Activated gamma-delta T cell (primary cell): ENCODE data around the gene MFF.
"Not testable (repeated sequence)": the region's sequence is repeated elsewhere in the genome, so short reads cannot be mapped to it uniquely, and the experiment has no call there.

Experiments
- DNase-seq: peaks from one replicate; lab custom pipeline; 2025; lab: John Stamatoyannopoulos, UW

The MFF gene

DNA sequence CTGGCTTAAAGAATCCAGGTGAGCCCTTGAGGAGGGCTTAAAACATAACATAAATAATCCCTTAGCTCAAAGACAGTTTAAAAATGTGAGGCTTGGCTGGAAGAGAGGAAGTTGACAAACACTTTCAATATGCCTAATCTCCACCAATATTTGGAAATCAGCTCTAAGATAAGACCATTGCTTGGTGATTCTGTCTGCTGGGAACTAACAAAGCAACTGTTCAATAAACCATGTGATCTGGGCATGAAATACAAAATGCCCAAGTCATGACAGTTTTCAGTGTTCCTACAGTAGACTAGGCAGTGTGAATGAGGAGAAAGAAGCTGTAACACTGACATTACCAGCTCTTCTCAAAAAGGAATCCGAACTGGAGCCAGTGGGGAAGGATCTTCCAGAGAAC, 10.7 kb downstream of the MFF start:
- no peak for DNase-seq

GRCh38 chr2:227337442-227337841, 12.4 kb downstream of the MFF start:
- DNase-seq: no peak

DNA sequence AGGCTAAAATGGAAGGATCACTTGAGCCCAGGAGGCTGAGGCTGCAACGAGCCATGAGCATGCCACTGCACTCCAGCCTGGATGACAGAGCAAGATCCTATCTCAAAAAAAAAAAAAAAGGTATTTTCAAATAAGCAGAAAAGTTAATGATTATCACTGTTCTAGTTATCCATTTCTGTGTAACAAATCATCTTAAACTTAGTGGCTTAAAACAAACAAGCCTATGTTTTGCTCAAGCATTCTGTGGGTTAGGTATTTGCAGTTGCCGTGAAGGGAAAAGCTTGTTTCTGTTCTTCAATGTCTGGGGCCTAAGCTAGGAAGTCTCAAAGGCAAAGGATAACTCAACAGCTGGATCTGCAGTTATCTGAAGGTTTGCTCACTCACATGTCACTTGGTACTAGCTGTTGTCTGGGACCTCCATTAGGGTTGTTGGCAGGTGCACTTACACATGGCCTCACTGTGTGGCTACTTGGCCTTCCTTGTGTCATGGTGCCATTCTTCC, 14.1 kb downstream of the MFF start:
- no peak for DNase-seq

- no peak for DNase-seq
Observed at GRCh38 chr2:227340106-227340505, 15.1 kb downstream of the MFF start.

DNA sequence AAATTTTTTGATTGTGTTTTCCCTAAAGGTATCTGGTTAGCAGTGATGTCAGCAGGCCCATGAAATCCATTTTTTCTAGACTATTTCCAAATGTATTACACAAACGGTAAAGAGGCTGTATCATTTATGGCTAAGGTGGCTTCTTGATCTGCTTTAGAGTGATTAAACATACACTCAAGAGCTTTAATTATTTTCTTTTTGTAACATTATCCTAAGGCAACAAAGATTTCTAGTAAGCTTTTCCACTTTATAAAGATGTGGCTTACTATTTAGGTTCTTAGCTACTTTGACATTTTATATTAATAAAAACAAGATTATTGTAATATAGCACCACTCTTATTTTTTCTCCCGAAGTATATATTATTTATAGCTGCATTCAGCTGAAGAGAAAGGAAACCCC, 16.5 kb downstream of the MFF start:
- DNase-seq: no peak

DNA sequence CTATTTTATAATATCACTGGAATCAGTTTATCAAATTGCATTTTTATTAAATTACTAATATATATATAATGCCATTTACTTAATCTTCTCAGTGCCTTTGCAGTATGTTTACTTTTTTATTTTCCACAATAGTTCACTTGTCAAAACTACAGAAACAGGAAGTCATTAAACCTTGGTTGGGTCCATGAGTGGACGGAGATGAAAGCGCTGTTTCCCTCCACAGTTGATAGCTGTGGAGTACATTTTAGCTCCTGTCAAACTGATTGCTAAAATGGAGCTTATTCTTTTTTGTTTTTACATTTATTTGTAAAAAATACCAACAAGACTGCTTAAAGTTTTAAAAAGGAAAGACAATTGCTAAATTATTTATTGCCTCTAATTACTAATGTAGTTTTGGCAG, 19.2 kb downstream of the MFF start:
- DNase-seq: no peak

DNA sequence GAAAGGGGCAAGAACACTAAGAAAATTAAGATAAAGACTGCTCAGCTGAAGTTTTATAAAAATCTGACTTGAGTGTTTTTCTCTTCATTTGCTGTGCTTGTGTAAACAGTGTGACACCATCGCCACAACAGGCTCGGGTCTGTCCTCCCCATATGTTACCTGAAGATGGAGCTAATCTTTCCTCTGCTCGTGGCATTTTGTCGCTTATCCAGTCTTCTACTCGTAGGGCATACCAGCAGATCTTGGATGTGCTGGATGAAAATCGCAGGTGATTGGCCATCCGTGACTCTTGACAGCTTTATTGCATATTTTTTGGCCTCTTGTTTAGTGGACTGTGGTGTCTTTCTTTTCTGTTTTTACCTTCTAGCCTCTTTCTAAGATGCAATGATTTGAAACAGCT, 22.1 kb downstream of the MFF start:
- no peak for DNase-seq

DNA sequence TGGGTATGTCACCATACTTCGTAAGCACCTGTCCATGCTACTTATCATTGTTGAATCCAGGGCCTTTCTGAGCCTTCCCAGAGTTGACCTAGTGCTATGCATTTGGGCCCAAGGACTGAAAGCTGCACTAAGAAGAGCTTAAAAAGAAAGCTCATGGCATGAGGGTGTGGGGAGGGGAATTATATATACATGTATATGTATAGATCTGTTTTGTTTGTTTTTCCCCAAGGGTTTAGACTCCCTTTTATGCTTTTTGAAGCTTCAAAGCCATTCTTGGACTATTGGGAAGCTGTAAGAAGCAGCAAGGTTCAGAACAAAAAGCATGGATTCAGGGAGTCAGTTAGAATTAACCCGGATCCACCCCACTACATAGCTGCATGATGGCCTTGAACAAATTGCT, 23.3 kb downstream of the MFF start:
- DNase-seq: no peak

DNA sequence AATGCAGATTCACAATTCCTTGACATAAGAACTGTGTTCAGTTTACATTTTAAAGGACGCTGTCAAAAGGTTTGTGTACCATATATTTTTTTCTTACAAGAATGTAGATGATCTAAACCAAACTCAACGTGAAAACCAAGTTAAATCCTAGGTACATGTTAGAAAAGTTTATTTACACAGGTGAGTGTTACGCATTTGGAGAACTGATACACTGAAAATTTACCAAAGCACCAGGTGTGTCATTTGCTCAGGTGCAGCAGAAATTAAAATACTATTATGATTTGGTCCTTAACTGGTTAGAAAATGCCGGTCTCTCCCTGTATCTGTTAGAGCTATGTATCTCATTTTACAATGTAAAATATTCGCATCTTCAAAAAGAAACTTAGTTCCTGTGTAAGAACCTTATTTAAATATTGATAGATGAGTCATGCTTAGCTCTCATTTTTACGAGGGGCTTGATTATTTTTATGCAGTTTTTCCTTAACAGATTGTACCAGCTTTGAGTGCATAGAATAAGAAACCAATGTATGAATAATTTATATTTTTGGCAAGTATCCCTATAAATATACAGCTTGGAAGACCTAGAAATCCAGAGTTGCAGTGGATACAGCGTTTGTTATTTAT, 25.1 kb downstream of the MFF start:
- no peak for DNase-seq

- no peak for DNase-seq
Observed at GRCh38 chr2:227351639-227352038, 26.6 kb downstream of the MFF start.

GRCh38 chr2:227360351-227360750, 35.3 kb downstream of the MFF start:
- no peak for DNase-seq

GRCh38 chr2:227363756-227364155, 38.7 kb downstream of the MFF start:
- no peak for DNase-seq

- not testable (repeated sequence) for DNase-seq
Observed at GRCh38 chr2:227364585-227365263, 39.7 kb downstream of the MFF start.

DNA sequence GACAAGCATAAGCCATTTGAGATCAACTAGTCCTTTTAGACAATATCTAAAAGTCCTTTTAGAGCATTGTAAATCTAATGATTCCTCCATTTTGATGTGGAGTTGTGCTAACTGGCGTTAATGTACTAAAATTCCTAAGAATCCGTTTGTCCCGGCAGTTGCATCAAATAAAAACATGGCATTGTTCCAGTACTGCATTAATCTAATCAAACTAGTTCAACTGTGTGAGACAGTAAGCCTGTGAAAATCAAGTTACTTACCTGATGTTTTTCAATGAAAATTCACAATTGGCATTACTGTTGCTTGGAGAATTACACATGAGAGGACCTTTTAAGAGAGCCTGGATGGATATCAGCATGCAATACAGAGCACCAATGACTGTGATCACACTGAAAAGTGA, 40.8 kb downstream of the MFF start:
- no peak for DNase-seq

GRCh38 chr2:227366769-227367426, 41.8 kb downstream of the MFF start:
- DNase-seq: no peak

GRCh38 chr2:227367427-227367795, 42.4 kb downstream of the MFF start:
- no peak for DNase-seq

DNA sequence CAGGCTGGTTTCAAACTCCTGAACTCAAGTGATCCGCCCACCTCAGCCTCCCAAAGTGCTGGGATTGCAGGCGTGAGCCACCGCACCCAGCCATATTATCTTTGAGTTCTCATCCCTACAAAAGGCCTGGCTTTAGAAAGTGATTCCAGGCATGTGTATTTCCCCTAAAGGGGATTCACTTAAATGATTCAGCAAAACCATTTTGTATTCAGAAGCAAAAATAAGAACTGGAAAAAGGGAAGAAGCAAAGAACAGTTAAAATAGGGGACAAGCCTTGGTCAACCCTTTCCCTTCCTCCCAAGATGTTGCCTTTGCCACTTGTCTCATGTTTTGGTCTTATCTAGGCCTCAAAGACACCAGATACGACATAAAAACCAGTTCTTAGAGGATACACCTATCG, 43.5 kb downstream of the MFF start:
- no peak for DNase-seq

GRCh38 chr2:227370092-227370491, 45.0 kb downstream of the MFF start:
- no peak for DNase-seq

DNA sequence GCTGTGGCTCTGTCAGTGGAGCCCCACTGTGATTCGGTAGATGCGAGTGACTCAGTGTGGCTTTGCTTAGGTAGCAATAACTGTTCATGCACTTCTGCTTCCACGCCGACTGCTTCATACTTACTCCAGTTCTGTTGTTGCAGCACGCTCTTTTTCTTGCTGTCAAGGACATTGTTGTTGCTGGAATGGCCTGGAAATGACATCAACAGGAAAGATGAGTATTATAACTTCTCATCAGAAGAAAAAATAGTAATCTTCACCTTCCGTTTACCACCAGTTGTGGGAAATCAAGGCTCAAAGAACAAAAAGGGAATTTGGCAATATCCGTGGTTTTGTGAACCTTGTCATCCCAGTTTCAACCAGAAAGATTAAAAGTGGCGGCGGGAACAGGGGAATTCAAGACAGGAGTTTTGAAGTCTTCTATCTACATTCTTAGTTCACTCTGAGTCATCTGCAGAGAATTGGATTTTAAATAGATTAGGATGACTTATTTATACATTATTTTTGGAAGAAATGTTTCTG, 45.8 kb downstream of the MFF start:
- DNase-seq: no peak

DNA sequence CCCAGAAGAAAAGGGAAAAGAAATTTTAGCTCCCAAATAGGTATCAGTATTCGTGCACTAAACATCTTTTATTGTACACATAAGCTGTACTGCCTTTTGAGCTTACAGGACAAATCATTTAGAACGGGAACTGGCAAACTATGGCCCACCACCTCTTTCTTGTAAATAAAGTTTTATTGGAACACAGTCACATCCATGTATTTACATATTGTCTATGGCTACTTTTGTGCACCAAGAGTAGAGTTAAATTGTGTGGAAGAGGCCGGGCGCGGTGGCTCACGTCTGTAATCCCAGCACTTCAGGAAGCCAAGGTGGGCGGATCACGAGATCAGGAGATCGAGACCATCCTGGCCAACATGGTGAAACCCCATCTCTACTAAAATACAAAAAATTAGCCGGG, 48.3 kb downstream of the MFF start:
- DNase-seq: no peak

GRCh38 chr2:227374158-227374557, 49.1 kb downstream of the MFF start:
- no peak for DNase-seq

DNA sequence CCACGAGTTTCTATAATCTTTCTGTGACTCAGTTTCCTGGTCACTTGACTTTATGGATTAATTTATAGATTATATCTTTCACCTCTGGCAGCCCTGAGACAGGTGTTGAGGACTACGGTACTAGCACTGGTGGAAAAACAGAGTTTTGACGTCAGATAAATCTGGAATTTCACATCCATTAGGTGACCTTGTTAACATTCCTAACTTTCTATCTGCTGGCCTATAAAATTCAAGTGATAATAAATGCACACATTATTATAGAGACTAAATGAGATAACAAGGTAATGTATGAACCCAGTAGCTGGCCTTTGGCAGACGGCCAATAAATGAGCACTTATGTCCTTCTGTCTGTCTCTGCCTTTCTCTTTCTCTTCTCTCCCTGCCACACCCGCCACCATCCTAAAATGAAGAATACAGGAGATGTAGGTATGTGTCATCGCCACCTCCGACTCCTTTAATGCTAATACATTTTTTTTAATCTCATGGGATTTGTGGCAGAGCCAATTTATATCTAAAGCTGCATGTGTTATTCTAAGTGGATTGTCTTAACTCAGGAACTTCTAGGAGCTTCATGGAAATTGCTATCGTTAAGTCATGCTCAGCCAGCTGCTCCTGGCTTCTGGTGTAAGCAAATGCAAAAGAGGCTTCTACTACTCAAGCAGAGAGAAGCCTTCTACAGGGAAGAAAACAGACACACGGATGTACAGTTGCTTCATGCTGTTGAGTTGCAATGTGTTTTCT, 51.8 kb downstream of the MFF start:
- no peak for DNase-seq
